Posterior cingulate gyrus (tissue), 11 donors: ENCODE data around the gene MOB3C.

ENCODE experiments used
- DNase-seq, 10 donors: peaks; one replicate each; pipeline versions ENCODE4 v3.0.0 to v3.0.0-alpha.2; 2020 to 2021; ENCODE audit warnings: mixed read lengths in 3 of 10
- intact Hi-C: fragments of 100-400 bp; cut with DNase I; formaldehyde crosslinking; loops from one replicate; pipeline ENCODE4 v1.15.1; 2023

The MOB3C gene

DNA sequence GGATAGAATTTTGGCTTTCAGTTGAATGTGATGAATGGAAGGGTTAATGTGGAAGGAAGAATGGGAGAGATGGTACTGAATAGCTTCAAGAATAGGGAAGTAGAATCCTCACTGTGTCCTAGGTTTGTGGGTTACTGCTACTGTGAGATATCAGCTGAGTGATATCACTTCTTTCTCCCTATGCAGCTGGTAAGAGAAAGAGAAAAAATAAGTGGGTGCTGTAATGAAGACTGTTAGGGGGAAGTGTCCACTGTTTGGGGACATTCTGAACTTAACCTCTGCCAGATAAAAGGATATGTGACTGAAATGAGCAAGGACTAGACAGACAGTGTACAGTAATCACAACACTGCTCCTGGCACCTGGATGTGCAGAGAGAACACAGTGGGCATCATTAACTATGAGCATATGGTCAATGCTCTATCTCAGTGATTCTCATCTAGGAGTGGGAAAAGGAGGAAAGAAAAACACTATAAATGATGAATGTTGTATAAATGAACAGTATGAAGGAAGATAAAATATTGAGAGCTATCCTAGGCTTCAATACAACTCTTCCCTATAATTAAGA lies 25.6 kb upstream of the MOB3C start:
- intact Hi-C loops = no loop called here
- DNase-seq = no peak

- DNase-seq = no peak
- intact Hi-C loops = no loop called here
Observed at GRCh38 chr1:46639547-46639946, 22.9 kb upstream of the MOB3C start.

DNA sequence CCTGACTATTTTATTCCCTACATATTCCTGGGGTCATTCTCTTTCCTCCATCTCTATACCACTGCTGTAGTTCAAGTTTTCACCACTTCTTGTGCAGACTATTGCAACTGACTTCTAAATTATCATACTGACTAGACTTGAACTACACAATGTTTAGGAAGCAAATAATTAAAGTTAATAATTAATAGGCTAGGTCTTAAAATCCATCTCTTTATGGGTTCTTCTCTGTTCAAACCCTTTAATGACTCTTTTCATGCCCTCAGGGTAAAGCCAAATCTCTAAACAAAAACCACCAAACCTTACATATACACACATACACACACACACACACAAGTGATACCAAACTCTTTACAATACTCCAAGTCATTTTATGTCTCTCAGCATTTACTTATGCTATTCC lies 22.3 kb upstream of the MOB3C start:
- no peak for DNase-seq
- intact Hi-C loops = no loop called here

GRCh38 chr1:46637444-46638083 lies 21.0 kb upstream of the MOB3C start:
- intact Hi-C loops = no loop called here
- DNase-seq = no peak

DNA sequence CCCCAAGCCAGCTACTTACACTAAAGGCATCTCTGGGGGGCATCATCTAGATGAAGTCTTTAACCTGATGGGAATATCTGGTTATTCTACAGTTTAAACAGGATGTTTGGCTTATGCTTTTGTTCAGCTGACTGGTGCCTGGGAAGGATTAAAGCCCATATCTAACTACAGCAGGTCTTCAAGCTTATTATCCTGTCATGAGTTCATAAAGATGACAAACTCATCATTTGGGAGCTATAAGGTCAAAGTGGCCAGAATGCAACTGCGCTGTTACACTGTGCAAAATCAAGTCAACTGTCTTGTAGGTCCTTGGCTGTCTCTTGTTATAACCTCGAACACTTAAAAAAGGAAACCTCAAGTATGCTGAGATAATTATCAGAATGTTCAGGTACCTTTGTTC lies 18.6 kb upstream of the MOB3C start:
- DNase-seq = no peak
- intact Hi-C loops = no loop called here

GRCh38 chr1:46630719-46631118 lies 14.1 kb upstream of the MOB3C start:
- no peak for DNase-seq
- intact Hi-C loops = no loop called here

DNA sequence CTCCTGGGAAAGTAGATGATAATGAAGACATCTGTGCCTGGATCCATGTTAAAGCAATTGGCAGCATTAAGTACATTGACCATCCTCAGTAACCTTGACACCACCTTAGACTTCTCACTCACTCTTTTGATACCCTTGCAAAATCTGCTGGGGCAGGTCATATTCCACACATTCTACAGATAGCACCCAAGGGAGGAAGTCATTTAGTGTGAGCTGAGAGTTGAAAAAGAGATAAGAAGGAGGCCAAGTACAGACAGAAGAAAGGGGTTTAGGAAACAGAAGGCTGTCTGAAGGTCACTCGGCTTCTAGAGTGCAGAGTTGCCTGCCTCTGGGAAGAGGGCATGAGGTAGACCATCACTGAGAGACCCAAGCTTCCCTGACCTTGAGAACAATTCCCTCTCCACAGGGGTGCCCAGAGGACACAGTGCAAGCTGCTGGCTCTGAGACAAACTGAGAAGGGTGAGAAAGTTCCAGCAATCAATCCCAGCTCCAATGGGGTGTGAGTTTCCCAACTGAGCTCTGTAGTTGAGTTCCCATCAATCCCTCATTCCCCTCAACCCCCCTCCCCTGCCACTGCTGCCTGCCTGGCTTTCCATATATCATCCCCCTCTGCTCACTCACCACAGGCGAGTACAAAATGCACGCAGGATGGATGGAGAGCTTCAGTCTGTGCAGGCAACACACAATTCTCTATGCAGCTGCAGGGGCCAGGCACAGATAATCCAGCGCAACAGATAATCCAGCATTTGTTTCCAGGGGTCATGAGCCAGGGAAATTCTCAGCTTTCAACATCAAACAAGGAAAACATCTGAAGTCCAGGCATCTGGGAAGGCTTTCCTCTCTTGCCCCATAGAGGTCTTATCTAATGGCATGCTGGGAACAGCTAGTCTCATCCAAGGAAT lies 7.4 kb upstream of the MOB3C start:
- intact Hi-C loops = no loop called here
- no peak for DNase-seq

DNA sequence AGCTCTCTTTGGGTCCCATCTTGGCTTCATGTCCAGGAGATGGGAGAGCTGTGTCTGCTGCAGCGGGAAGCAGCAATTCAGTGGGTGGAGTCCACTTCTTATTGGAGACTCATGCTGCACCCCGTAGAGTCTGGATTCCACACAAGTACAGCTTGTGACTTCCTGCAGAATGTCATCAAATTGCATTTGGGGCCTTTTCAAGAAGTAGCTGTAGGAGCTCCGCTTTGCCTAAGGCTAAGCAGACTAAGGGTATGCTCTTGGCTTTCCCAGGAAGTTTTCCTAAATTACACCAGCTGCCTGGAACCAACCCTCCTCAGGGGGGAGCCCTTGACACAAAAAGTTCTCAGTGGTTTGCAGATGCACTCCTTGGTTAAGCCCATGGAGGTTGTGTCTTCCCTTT lies 5.7 kb upstream of the MOB3C start:
- intact Hi-C loops = no loop called here
- DNase-seq = no peak

- DNase-seq = no peak
- intact Hi-C loops = no loop called here
Observed at GRCh38 chr1:46621930-46622329, 5.3 kb upstream of the MOB3C start.

DNA sequence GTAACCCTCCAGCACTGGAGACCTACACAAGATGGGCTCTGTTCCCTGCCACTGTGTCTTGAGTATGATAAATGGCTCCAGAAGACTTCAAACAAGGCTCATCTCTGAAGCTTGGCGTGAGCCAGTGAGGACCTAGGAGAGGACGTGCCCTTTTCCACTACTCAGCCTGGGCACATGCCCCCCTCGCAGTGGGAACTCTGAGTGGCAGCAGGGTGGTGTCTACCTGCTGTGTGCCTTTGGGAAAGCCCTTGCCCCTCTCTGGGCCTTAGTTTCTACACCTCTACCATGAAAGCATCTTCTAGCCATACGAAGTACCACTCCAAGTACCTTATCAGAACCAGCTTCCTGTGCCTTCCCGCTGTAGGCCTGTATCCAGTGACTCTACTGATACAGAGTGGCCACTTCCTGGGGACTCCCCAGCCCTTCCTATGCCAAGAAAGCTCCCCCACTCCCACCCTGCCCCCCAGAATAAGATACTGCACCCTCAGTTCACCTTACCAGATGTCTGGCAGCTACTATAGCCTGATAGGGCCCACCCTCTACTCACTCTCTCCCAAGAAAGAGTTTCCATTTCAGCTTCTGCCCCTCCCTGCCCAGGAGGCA lies 3.1 kb upstream of the MOB3C start:
- no peak for DNase-seq
- intact Hi-C loops = loop anchor here (5.0 kb wide), 1 partner anchor 103 kb away; no protein-coding TSS in a partner anchor

- intact Hi-C loops = loop anchor here (5.0 kb wide), 1 partner anchor 103 kb away; no protein-coding TSS in a partner anchor
- DNase-seq = no peak
Observed at GRCh38 chr1:46618754-46619415, 2.3 kb upstream of the MOB3C start.

GRCh38 chr1:46617833-46618232 lies 1.2 kb upstream of the MOB3C start:
- no peak for DNase-seq
- intact Hi-C loops = loop anchor here (5.0 kb wide), 1 partner anchor 104 kb away; no protein-coding TSS in a partner anchor

DNA sequence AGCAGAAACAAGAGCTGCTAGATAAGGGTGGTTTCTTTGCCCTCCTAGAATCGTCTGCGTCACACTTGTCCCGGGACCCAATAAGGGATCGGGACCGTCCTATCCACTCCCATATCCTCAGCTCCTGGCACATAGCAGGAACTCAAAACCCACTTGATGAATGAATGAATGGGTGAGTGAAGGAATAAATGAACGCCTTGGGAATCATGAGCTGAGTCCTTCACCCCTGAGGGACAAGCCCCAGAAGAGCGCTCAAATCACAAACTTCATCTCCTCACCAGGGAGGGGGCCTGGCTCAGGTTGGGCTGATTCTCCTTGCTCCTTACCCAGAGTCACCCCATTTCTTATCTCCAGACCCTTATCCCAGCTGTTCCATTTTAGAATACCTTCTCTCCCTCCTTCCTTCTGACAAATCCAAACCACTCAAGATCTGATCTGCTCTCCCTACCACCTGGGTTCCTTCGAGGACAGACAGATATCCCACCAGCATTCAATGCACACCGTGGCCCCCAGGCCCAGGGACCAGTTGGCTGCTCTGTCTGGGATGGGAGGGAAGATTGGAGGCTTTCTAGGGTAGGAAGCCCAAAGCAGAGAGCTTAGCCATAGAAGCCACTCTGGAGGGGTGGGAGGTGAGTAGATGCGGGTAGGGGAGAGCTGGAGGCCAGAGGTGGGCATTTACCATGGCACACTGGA lies 643 bp upstream of the MOB3C start:
- no peak for DNase-seq
- intact Hi-C loops = loop anchor here (5.0 kb wide), 1 partner anchor 105 kb away; no protein-coding TSS in a partner anchor

DNA sequence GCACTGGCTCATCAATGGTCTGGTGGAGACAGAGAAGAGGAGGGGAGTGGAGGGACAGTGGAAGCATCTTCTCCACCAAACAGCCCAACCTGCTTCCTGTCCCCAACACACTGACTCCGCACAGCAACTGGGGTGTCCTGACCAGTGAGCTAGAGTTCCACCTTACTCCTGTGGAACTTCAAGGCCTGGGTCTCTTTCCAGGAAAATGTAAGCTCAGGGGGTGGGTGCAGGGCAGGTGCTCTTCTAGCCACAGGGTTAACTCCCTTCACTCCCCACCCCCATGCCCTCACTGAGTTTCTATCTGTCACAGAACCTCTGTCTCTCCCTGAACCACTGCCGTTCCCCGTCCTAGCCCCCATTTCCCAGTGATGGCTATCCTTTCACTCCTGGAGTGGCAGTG lies 876 bp downstream of the MOB3C start:
- intact Hi-C loops = loop anchor here (5.0 kb wide), 1 partner anchor 107 kb away; no protein-coding TSS in a partner anchor
- DNase-seq = no peak

GRCh38 chr1:46615088-46615487 lies 1.5 kb downstream of the MOB3C start:
- intact Hi-C loops = loop anchor here (5.0 kb wide), 1 partner anchor 107 kb away; no protein-coding TSS in a partner anchor
- DNase-seq = peak in 1 of 10 donors; percentile 12

GRCh38 chr1:46614604-46614984 lies 2.0 kb downstream of the MOB3C start:
- intact Hi-C loops = no loop called here
- peak in 1 of 10 donors; percentile 1 for DNase-seq

- intact Hi-C loops = no loop called here
- DNase-seq = peak; percentile 39 to 95 (median 73)
Observed at GRCh38 chr1:46613661-46614603, 2.7 kb downstream of the MOB3C start.

GRCh38 chr1:46612937-46613660 lies 3.5 kb downstream of the MOB3C start:
- intact Hi-C loops = no loop called here
- DNase-seq = peak in 1 of 10 donors; percentile 75
